GM13977 (cell line): ENCODE data around the gene BMP6.
"Not testable (repeated sequence)": the region's sequence is repeated elsewhere in the genome, so short reads cannot be mapped to it uniquely, and the experiment has no call there.

Source experiments
- DNase-seq: peaks from one replicate; pipeline ENCODE4 v3.0.0; 2012; ENCODE audit warnings: low spot score
- in situ Hi-C: fragments of 300-500 bp; cut with MboI; formaldehyde crosslinking; loops from one replicate; pipeline ENCODE4 v1.12.0; 2022; ENCODE audit warnings: low sequenced_read_pairs, low pct_unique_long_range_greater_than_20kb, mixed read lengths, inconsistent platforms; ENCODE audit not compliant: unreplicated experiment
- TF ChIP-seq, protein P1 (sequence below): IDR thresholded peaks from 2 replicates; pipeline ENCODE4 v1.5.1; 2012; ENCODE audit warnings: mild to moderate bottlenecking, control low read depth; ENCODE audit not compliant: insufficient read depth; ENCODE audit errors: extremely low read depth, missing control alignments

Gene BMP6

GRCh38 chr6:7883381-7883780 is 157.5 kb downstream of the BMP6 start:
- in situ Hi-C loops, result no loop called here
- DNase-seq, result no peak
- TF ChIP-seq, protein P1, sequence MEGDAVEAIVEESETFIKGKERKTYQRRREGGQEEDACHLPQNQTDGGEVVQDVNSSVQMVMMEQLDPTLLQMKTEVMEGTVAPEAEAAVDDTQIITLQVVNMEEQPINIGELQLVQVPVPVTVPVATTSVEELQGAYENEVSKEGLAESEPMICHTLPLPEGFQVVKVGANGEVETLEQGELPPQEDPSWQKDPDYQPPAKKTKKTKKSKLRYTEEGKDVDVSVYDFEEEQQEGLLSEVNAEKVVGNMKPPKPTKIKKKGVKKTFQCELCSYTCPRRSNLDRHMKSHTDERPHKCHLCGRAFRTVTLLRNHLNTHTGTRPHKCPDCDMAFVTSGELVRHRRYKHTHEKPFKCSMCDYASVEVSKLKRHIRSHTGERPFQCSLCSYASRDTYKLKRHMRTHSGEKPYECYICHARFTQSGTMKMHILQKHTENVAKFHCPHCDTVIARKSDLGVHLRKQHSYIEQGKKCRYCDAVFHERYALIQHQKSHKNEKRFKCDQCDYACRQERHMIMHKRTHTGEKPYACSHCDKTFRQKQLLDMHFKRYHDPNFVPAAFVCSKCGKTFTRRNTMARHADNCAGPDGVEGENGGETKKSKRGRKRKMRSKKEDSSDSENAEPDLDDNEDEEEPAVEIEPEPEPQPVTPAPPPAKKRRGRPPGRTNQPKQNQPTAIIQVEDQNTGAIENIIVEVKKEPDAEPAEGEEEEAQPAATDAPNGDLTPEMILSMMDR, result no peak

DNA sequence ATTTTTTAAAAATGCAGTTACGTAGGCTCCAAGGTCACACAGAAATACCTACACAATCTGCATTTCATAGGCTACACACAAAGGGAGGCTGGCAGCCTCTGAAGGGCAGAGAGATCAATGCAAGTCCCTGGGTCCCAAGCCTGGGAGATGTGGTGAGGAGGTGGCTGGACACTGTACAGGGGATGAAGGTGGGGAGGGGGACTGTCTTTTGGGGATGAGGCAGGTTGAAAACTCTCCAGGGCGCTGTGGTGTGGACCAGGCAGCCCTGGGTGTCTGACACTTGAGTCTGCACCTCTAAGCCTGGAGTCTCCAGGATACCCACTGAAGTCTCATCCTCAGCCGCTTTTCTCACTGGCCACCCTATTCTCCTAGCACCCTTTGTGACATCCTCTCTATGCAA is 160.2 kb downstream of the BMP6 start:
- no peak for DNase-seq
- in situ Hi-C loops, result no loop called here
- TF ChIP-seq, protein P1, result no peak

- no peak for DNase-seq
- TF ChIP-seq, protein P1, result no peak
- in situ Hi-C loops, result no loop called here
These were observed 161.5 kb downstream of the BMP6 start for GRCh38 chr6:7887278-7887991.

DNA sequence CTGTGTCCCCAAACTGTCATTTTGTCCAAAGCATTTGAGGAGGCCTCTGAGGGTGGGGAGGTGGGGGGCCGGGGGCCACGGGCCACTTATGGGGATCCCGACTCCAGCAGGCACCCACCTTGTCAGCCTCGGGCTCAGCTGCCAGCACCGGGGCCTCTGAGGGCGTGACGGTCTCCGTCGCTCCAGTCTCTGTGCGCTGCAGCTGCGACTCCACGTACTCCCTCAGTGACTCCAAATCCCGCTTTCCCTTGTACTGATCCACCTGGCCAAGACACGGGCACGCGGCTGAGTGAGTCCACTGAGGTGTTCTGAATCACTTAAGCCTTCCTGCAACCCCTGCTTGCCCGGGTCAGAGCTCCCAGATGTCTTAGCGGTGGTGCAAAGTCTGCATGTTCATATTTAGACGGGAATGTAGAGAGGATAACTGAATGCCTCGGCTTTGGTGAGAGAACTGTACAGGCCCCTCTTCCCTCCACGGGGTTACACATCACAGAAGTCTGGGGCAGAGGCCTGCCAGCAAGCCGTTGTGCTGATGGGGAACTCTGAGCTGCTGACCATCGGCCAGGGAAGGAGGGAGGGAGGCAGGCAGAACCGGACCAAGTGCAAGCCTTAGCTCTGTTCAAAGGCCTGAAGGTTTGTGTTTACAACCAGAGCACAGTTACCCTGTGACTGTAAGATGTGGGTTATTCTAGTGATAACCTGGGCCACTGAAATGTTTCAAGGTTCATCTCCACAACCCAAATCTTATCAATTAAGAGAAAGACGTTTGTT is 162.9 kb downstream of the BMP6 start:
- DNase-seq, result no peak
- TF ChIP-seq, protein P1, result no peak
- in situ Hi-C loops, result no loop called here

GRCh38 chr6:7891078-7891872 is 165.4 kb downstream of the BMP6 start:
- DNase-seq, result no peak
- in situ Hi-C loops, result loop anchor here (10.0 kb wide), 1 partner anchor 94 kb away; no protein-coding TSS in a partner anchor
- TF ChIP-seq, protein P1, result no peak

DNA sequence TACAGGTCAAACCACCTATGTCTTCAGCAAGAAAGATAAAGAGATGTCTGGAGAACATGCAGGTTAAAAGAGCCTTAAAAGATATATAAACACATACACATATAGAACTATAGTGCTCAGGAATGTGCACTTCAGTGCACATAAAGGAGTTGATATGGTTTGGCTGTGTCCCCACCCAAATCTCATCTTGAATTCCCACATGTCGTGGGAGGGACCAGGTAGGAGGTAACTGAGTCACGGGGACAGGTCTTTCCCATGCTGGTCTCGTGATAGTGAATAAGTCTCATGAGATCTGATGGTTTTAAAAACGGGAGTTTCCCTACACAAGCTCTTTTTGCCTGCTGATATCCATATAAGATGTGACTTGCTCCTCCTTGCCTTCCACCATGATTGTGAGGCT is 166.5 kb downstream of the BMP6 start:
- not testable (repeated sequence) for DNase-seq
- in situ Hi-C loops, result loop anchor here (10.0 kb wide), 1 partner anchor 92 kb away; no protein-coding TSS in a partner anchor
